ENCODE data around the gene OPN3. TPM values are rescaled to one million over a fixed set of nuclear protein-coding genes. Genes with fewer than 3 reads are reported as not detected.

The OPN3 gene
- total and polyA plus RNA-seq, 9 of the 15 experiments (the other 6 are each of a cell fraction or from before 2014, with no cell fraction given), result 4.2 to 34.6 (median 17.0) TPM

DNA sequence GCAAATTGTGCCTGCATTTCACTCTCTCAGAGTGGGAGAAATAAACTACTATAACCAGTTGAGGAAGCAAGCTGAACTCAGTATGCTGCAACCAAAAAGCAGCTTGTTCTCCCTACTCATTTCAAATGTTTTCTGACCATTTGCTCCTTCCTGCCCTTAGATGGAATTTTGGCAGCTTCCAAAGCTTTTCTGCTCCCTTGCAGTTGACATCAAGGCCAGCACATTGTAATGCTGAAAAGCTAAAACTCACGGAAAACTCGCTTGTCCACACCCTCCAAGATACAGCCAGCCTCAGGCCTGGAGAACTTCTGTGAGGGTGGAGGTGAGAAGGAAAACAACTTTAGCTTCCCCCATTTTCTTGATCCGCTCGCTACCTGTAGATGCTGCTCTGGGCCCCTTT, 5.0 kb upstream of the OPN3 start:
- no peak for FAIRE-seq
- no peak for ATAC-seq
- intact Hi-C loops (cut with micrococcal nuclease), result no loop called here

DNA sequence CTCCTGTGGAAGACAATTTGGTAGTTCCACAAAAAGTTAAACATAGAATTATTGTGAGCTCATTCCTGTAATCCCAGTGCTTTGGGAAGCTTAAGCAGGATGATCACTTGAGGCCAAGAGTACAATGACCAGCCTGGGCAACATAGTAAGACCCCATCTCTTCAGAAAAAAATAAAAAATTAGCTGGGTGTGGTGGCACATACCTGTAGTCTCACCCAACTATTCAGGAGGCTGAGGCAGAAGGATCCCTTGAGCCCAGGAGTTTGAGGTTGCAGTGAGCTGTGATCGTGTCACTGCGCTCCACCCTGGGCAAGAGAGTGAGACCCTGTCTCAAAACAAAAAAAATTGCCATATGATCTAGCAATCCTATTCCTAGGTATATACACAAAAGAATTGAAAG, 4.1 kb upstream of the OPN3 start:
- H2AFZ ChIP-seq (ENCODE audit: low read depth, low read length), result no peak overlapping the region
- H3K27ac ChIP-seq (ENCODE audit: extremely low read depth, low read depth, low read length), result no peak overlapping the region
- 85% methylated on average over 2 of the region's 2 CpGs for WGBS (ENCODE audit: insufficient coverage, low coverage, missing lambda C conversion rate)
- no peak overlapping the region for H3K4me3 ChIP-seq
- FAIRE-seq (no peak), ATAC-seq (no peak), DNase-seq (ENCODE audit: extremely low read depth in 1 of 4, low spot score in 3 of 4) (no peak)
- no peaks in the 10 kb centered on the region for H4K20me1 ChIP-seq (replicated peaks; ENCODE audit: control insufficient read depth, insufficient read depth, low read length)
- TF ChIP-seq PHF21A (IDR thresholded peaks at IDR 0.05; ENCODE audit: borderline replicate concordance, low read depth), result no peak
- peak; percentile 68 for TF ChIP-seq ZNF121 (CRISPR knock-in tag; conservative IDR thresholded peaks at IDR 0.05)
- TF ChIP-seq HSF4 (CRISPR knock-in tag; IDR thresholded peaks at IDR 0.05; ENCODE audit: borderline replicate concordance), result no peak
- H3K27me3 ChIP-seq (ENCODE audit: control insufficient read depth in 2 of 2, insufficient read depth in 2 of 2, low read length in 2 of 2), result no peaks in the 10 kb centered on the region
- intact Hi-C loops (cut with micrococcal nuclease) (no loop called here), in situ Hi-C loops (cut with MboI) (no loop called here)
- no peak overlapping the region for H3K9ac ChIP-seq (ENCODE audit: insufficient read depth in 1 of 2, low read depth in 2 of 2, low read length in 2 of 2)
- peaks cover 22% of the 10 kb centered on the region for H3K9me3 ChIP-seq (replicated peaks; ENCODE audit: control insufficient read depth, insufficient read depth, low read depth, low read length)
- H3K79me2 ChIP-seq (ENCODE audit: control insufficient read depth, insufficient read depth, low read length), result peaks cover 8% of the 10 kb centered on the region
- CTCF ChIA-PET (ENCODE audit: low intra/inter-chr PET ratio), result no interaction called here
- POLR2A ChIA-PET, result interaction anchor here (0.6 to 1.5 kb wide), 3 partner anchors 10 to 1853 kb away, joined by 3 to 4 read pairs (median 4); no protein-coding TSS in a partner anchor
- H3K4me2 ChIP-seq (ENCODE audit: insufficient read depth, low read length), result no peak overlapping the region
- no TSS peak for BruUV-seq (replicated peaks)
- H3K4me1 ChIP-seq (replicated peaks in 1 of 2; ENCODE audit: control insufficient read depth in 2 of 2, insufficient read depth in 2 of 2, low read length in 2 of 2), result peaks cover 6 to 7% of the 10 kb centered on the region in 2 experiments
- no peaks in the 10 kb centered on the region for H3K36me3 ChIP-seq (ENCODE audit: control insufficient read depth, insufficient read depth, low read length)
- H3K9me1 ChIP-seq (ENCODE audit: control insufficient read depth, insufficient read depth, low read length), result no peaks in the 10 kb centered on the region

More for the DNA sequence above, 5.0 kb upstream of the OPN3 start:
- Histone ChIP-seq H3K79me2 (ENCODE audit: control insufficient read depth, insufficient read depth, low read length) (no peaks in the 10 kb centered on the region), H3K9ac (ENCODE audit: insufficient read depth in 1 of 2, low read depth in 2 of 2, low read length in 2 of 2) (no peak overlapping the region), H3K9me1 (ENCODE audit: control insufficient read depth, insufficient read depth, low read length) (no peaks in the 10 kb centered on the region), H3K27ac (ENCODE audit: extremely low read depth, low read depth, low read length) (no peak overlapping the region), H4K20me1 (replicated peaks; ENCODE audit: control insufficient read depth, insufficient read depth, low read length) (no peaks in the 10 kb centered on the region), H3K4me1 (replicated peaks in 1 of 2; ENCODE audit: control insufficient read depth in 2 of 2, insufficient read depth in 2 of 2, low read length in 2 of 2) (peaks cover 4 to 6% of the 10 kb centered on the region in 2 experiments), H3K36me3 (ENCODE audit: control insufficient read depth, insufficient read depth, low read length) (no peaks in the 10 kb centered on the region), H3K27me3 (ENCODE audit: control insufficient read depth in 2 of 2, insufficient read depth in 2 of 2, low read length in 2 of 2) (no peaks in the 10 kb centered on the region), H2AFZ (ENCODE audit: low read depth, low read length) (0 out of 2 replicates have a peak overlapping the region, but pooled peaks have one; percentile 5), H3K4me2 (ENCODE audit: insufficient read depth, low read length) (no peak overlapping the region), H3K9me3 (replicated peaks; ENCODE audit: control insufficient read depth, insufficient read depth, low read depth, low read length) (peaks cover 22% of the 10 kb centered on the region), H3K4me3 (no peak overlapping the region)
- BruUV-seq (replicated peaks), result no TSS peak
- no peak for DNase-seq (ENCODE audit: extremely low read depth in 1 of 4, low spot score in 3 of 4)
- TF ChIP-seq SMARCC2 (IDR thresholded peaks at IDR 0.05; ENCODE audit: low read depth) (no peak), SP1 (CRISPR knock-in tag; IDR thresholded peaks at IDR 0.05) (no peak), MTA2 (IDR thresholded peaks at IDR 0.05; ENCODE audit: low read depth) (no peak), RAD51 (IDR thresholded peaks at IDR 0.05; ENCODE audit: borderline replicate concordance, low read depth) (no peak), ZNF830 (CRISPR knock-in tag; IDR thresholded peaks at IDR 0.05) (no peak), ZNF644 (tag; IDR thresholded peaks at IDR 0.05; ENCODE audit: low read depth) (no peak), MAX (CRISPR knock-in tag; IDR thresholded peaks at IDR 0.05) (no peak), EP300 (IDR thresholded peaks at IDR 0.05; ENCODE audit: low read length) (no peak), CTBP1 (IDR thresholded peaks at IDR 0.05; ENCODE audit: borderline replicate concordance) (no peak), ZNF175 (CRISPR knock-in tag; IDR thresholded peaks at IDR 0.05; ENCODE audit: low read depth) (no peak), NR1H2 (CRISPR knock-in tag; IDR thresholded peaks at IDR 0.05) (no peak), ATF7 (IDR thresholded peaks at IDR 0.05) (no peak), SAP30 (IDR thresholded peaks at IDR 0.05; ENCODE audit: borderline replicate concordance, insufficient read depth, low read depth, low read length, poor library complexity, severe bottlenecking) (no peak)
- WGBS (ENCODE audit: insufficient coverage, low coverage, missing lambda C conversion rate), result 70% methylated on average over 4 of the region's 4 CpGs
- in situ Hi-C loops (cut with MboI), result no loop called here
- CTCF ChIA-PET (ENCODE audit: low intra/inter-chr PET ratio), result no interaction called here
- POLR2A ChIA-PET, result interaction anchor here (0.6 to 1.5 kb wide), 4 partner anchors 9 to 1852 kb away, joined by 3 to 4 read pairs (median 3); no protein-coding TSS in a partner anchor
